NK-92 treated with Interleukin-12 subunit alpha and Interleukin-12 subunit beta, amount 100 ng/mL, for 24 hours (cell line): Measurements from ENCODE around the gene DNASE1L3.

ENCODE experiments used
- DNase-seq: peaks from one replicate; lab custom pipeline; 2025; lab: John Stamatoyannopoulos, UW

DNASE1L3 gene

GRCh38 chr3:58161435-58162398 is 49.1 kb downstream of the DNASE1L3 start:
- DNase-seq: no peak

- no peak for DNase-seq
Measured at GRCh38 chr3:58160399-58160798, 50.4 kb downstream of the DNASE1L3 start.

DNA sequence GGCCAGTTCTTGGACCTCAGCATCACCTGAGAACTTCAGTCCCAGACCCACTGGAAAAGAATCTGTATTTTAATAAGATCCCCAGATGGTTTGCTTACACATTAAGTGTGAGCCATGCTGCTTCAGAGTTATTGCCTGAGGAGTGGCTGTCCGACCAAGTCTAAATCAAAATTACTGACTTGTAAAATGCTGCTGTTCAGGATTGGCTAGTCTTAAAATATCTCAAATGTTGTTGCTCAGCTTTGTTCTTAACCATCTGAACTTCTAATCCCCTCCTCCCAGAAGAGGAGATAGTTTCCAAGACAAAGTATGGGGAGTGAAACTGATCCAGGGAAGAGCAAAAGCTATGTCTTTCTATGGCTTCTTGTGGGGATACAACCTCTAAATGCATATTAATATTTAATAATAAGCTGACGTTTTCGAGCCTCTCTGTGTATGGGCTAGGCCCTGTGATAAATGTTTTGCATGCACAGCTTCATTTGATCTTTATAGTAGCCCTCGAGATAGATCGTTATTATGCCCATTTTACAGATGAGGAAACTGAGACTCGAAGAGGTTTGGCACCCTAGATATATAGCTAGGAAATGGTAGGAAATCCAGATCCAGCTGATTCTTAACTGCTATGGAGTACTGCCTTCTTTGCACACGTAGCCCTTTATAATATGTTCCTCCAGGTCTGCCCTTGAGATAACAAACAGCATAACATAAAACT is 52.2 kb downstream of the DNASE1L3 start:
- no peak for DNase-seq

GRCh38 chr3:58157700-58158099 is 53.1 kb downstream of the DNASE1L3 start:
- no peak for DNase-seq

- no peak for DNase-seq
Measured at GRCh38 chr3:58155838-58156237, 54.9 kb downstream of the DNASE1L3 start.

GRCh38 chr3:58154626-58155449 is 55.9 kb downstream of the DNASE1L3 start:
- DNase-seq: no peak

DNA sequence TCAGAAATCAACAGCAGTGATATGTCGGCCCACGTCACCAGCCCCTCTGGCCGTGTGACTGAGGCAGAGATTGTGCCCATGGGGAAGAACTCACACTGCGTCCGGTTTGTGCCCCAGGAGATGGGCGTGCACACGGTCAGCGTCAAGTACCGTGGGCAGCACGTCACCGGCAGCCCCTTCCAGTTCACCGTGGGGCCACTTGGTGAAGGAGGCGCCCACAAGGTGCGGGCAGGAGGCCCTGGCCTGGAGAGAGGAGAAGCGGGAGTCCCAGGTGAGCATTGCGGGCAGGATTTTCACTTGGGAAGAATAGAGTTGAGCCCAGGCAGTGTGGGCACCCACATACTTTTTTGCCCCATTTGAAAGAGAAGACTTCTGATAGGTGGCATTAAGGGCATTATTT is 57.4 kb downstream of the DNASE1L3 start:
- no peak for DNase-seq

- no peak for DNase-seq
Measured at GRCh38 chr3:58152225-58153015, 58.4 kb downstream of the DNASE1L3 start.

DNA sequence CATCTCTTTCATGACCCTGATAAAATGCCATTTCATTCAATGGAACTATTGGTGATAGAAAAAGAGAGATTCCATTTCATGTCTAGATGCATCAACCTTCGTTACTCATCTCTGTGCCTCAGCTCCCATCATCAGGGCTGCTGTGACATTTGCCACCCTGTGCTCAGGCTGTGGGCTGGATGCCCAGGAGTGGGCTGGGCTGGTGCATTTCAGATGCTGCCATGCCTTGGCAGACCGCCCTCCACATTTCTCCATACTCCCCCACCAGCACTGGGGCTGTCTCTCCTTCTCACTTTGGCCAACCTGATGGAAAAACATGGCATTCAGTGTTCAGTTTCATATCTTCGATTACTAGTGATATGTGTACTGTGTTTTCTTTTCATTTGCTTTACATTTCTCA is 59.1 kb downstream of the DNASE1L3 start:
- DNase-seq: no peak

- DNase-seq: no peak
Measured at GRCh38 chr3:58150810-58151199, 60.0 kb downstream of the DNASE1L3 start.

DNA sequence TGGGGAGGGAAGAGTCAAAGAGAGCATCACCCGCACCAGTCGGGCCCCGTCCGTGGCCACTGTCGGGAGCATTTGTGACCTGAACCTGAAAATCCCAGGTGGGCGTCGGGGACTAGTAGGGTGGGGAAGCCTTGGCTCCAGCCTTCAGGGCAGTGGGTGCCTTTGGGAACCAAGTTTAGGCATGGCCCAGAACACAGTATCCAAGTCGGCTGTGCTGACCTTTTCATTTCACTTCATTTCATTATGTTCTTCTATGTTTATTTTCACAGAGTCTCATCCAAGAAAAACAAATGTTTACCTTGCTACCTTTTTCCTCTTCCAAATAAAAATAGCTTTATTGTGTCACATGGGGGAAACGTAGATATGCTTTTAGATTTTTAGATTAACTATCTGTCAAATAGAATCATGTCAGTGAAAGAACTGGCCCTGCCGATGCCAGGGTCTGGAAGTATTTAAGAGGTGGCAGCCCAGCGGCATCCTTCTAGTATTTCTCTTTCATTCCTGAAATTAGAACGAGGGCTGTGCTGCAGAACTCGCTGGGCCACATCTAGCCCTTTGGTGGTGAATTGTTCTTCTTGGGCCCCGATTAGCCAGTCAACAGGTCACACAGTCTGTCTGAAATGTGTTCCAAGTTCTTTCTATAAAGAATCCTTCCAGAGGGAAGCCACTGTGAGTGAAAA is 60.5 kb downstream of the DNASE1L3 start:
- no peak for DNase-seq

DNA sequence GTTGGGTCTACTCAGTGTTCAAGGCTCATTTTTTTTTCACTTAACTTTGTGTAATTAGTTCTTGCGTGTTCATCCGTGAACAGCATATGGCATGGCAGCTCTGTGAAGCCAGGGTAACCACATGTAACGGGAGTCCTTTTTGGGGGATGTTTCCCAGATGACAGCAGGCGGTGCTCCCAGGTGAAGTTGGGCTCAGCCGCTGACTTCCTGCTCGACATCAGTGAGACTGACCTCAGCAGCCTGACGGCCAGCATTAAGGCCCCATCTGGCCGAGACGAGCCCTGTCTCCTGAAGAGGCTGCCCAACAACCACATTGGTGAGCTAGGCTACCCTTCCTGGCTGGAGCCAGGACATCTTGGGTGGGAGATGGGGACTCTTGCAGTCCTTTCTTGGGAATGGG is 62.7 kb downstream of the DNASE1L3 start:
- no peak for DNase-seq

DNA sequence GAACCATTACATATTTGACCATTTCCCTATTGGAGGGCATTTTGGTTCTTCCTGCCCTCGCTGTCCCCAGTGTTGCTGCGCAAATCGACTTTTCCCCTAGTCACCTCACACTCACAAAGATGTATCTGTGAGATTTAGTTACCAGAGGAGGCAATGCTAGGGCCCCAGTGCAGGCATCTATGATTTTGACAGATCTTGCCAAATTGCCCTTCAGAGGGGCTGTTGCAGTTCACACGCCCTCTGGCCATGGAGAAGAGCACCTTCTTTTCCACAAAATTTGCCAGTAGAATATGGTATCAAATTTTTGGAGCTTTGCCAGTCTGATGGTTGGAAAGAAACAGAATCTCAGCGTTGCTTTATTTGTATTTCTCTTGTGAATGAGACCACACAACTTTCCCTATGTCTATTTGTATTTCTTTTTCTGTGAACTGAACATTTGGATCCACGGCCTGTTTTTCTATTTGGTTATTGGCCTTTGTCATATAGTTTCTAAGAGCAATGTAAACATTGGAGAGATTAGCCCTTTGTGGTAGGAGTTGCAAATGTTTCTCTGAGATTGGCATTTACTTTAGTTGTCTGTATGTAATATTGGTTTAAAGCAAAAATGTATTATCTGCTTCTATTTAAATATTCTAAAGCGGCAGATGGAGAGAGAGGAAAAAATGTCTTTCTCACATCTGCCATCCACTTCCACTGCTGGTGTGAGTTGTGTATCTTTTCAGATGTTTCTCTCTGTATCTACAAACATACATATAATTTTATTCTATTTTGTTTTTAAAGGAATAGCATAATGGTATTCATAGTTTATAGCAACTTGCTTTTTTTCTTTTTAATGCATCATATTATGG is 66.1 kb downstream of the DNASE1L3 start:
- DNase-seq: no peak

- no peak for DNase-seq
Measured at GRCh38 chr3:58143417-58144055, 67.2 kb downstream of the DNASE1L3 start.
